Liver (tissue), 9 donors: ENCODE measurements around the gene COQ9. TPM values are rescaled to one million over a fixed set of nuclear protein-coding genes. Genes with fewer than 3 reads are reported as not detected.

Experiments
- DNase-seq: peaks from one replicate; pipeline ENCODE4 v3.0.0-alpha.2; 2017; ENCODE audit warnings: low spot score
- H3K27ac ChIP-seq, 2 donors: one replicate each; pipeline ENCODE4 v1.7.0; 2013; ENCODE audit warnings: inconsistent platforms in 2 of 2, low read length in 2 of 2, control low read depth in 1 of 2, low read depth in 1 of 2, mild to moderate bottlenecking in 1 of 2
- H3K27me3 ChIP-seq, 4 donors: one replicate each; pipeline versions ENCODE4 v1.6.1 to v1.7.0; 2013; ENCODE audit warnings: low read length in 3 of 4, inconsistent platforms in 1 of 4, mild to moderate bottlenecking in 1 of 4, moderate library complexity in 1 of 4; ENCODE audit not compliant: control insufficient read depth in 4 of 4, insufficient read depth in 4 of 4
- H3K36me3 ChIP-seq, 4 donors: one replicate each; pipeline versions ENCODE4 v1.6.1 to v1.7.0; 2013; ENCODE audit warnings: low read length in 3 of 4, mild to moderate bottlenecking in 3 of 4, low read depth in 1 of 4, moderate library complexity in 1 of 4; ENCODE audit not compliant: control insufficient read depth in 4 of 4, insufficient read depth in 3 of 4
- H3K4me1 ChIP-seq, 4 donors: one replicate each; pipeline versions ENCODE4 v1.6.1 to v1.7.0; 2013; ENCODE audit warnings: low read length in 3 of 4, mild to moderate bottlenecking in 3 of 4, moderate library complexity in 1 of 4; ENCODE audit not compliant: control insufficient read depth in 4 of 4, insufficient read depth in 4 of 4
- H3K4me3 ChIP-seq, 3 donors: one replicate each; pipeline versions ENCODE4 v1.6.1 to v1.7.0; 2013; ENCODE audit warnings: low read length in 3 of 3, control low read depth in 1 of 3, low read depth in 1 of 3, mild to moderate bottlenecking in 1 of 3
- H3K9ac ChIP-seq, 2 donors: one replicate each; pipeline ENCODE4 v1.7.0; 2013; ENCODE audit warnings: low read length in 2 of 2, mild to moderate bottlenecking in 2 of 2, moderate library complexity in 2 of 2, control low read depth in 1 of 2, low read depth in 1 of 2
- H3K9me3 ChIP-seq, 4 donors: one replicate each; pipeline versions ENCODE4 v1.6.1 to v1.7.0; 2013; ENCODE audit warnings: low read length in 3 of 4; ENCODE audit not compliant: control insufficient read depth in 4 of 4
- CTCF ChIP-seq: fragments of 150-350 bp; IDR thresholded peaks from 2 replicates; pipeline ENCODE4 v1.5.1; 2017; ENCODE audit warnings: improper control_type of control experiment, low read depth, low read length; ENCODE audit not compliant: missing input control
- EGR1 ChIP-seq, 2 donors: IDR thresholded peaks; 2 replicates each; pipeline ENCODE4 v1.6.1; 2016 to 2018; ENCODE audit warnings: antibody characterized with exemption in 2 of 2, low read depth in 2 of 2
- FOXA1 ChIP-seq: IDR thresholded peaks from 2 replicates; pipeline ENCODE4 v1.6.1; 2016; ENCODE audit warnings: antibody characterized with exemption
- FOXA2 ChIP-seq: IDR thresholded peaks from 2 replicates; pipeline ENCODE4 v1.6.1; 2016; ENCODE audit warnings: antibody characterized with exemption
- GABPA ChIP-seq, 2 donors: IDR thresholded peaks in 1 of 2; conservative IDR thresholded peaks in 1 of 2; 2 replicates each; pipeline ENCODE4 v1.6.1; 2016; ENCODE audit warnings: antibody characterized with exemption in 2 of 2, mild to moderate bottlenecking in 1 of 2, moderate library complexity in 1 of 2
- HNF4A ChIP-seq, 2 donors: conservative IDR thresholded peaks; 2 replicates each; pipeline ENCODE4 v1.6.1; 2016; ENCODE audit warnings: antibody characterized with exemption in 2 of 2, mild to moderate bottlenecking in 2 of 2
- HNF4G ChIP-seq: IDR thresholded peaks from 2 replicates; pipeline ENCODE4 v1.6.1; 2016; ENCODE audit warnings: antibody characterized with exemption
- JUND ChIP-seq, 2 donors: IDR thresholded peaks; 2 replicates each; pipeline ENCODE4 v1.6.1; 2016; ENCODE audit warnings: antibody characterized with exemption in 2 of 2
- NR2F2 ChIP-seq: IDR thresholded peaks from 2 replicates; pipeline ENCODE4 v1.6.1; 2016; ENCODE audit warnings: antibody characterized with exemption
- RAD21 ChIP-seq, 2 donors: IDR thresholded peaks; 2 replicates each; pipeline ENCODE4 v1.6.1; 2016; ENCODE audit warnings: antibody characterized with exemption in 2 of 2, mild to moderate bottlenecking in 2 of 2
- REST ChIP-seq: IDR thresholded peaks from 2 replicates; pipeline ENCODE4 v1.6.1; 2016; ENCODE audit warnings: antibody characterized with exemption, mild to moderate bottlenecking
- RXRA ChIP-seq, 2 donors: IDR thresholded peaks; 2 replicates each; pipeline ENCODE4 v1.6.1; 2017 to 2018; ENCODE audit warnings: antibody characterized with exemption in 2 of 2, mild to moderate bottlenecking in 1 of 2
- SP1 ChIP-seq: IDR thresholded peaks from 2 replicates; pipeline ENCODE4 v1.6.1; 2018; ENCODE audit warnings: antibody characterized with exemption, mild to moderate bottlenecking
- TAF1 ChIP-seq: conservative IDR thresholded peaks from 2 replicates; pipeline ENCODE4 v1.6.1; 2016; ENCODE audit warnings: antibody characterized with exemption, mild to moderate bottlenecking
- YY1 ChIP-seq: IDR thresholded peaks from 2 replicates; pipeline ENCODE4 v1.6.1; 2016; ENCODE audit warnings: antibody characterized with exemption, mild to moderate bottlenecking
- ZBTB33 ChIP-seq: IDR thresholded peaks from 2 replicates; pipeline ENCODE4 v1.6.1; 2016; ENCODE audit warnings: antibody characterized with exemption
- WGBS: extraction: QIAGEN DNeasy Blood & Tissue Kit; methylation state at CpG from one replicate; pipeline ENCODE4 v1.1.7; 2013; 5-methylcytosine and 5-hydroxymethylcytosine counted together
- polyA plus RNA-seq, 2 donors: library from polyadenylated mRNA; stranded (reverse) in 1 of 2; unstranded in 1 of 2; fragments of 200-250 nt in 1 of 2; fragments of >200 nt in 1 of 2; fragmentation: Nextera tagmentation in 1 of 2; extraction: Ambion mirVana in 1 of 2; gene quantifications; one replicate each; pipeline versions ENCODE4 v1.2.1 to v1.2.3, GENCODE V29; 2013 to 2015
- total RNA-seq, 2 donors: library from RNA; depleted of rRNA; stranded (reverse); fragments of >200 nt; gene quantifications; one replicate each; pipeline ENCODE4 v1.2.3, GENCODE V29; 2014
- TF ChIP-seq, protein P1 (sequence below): IDR thresholded peaks from 2 replicates; pipeline ENCODE4 v1.6.1; 2016; ENCODE audit warnings: antibody characterized with exemption
- TF ChIP-seq, protein P2 (sequence below): IDR thresholded peaks from 2 replicates; pipeline ENCODE4 v1.6.1; 2016; ENCODE audit warnings: antibody characterized with exemption
- donor health status: healthy.
- donor health status: healthy.
- donor health status: healthy.
- donor health status: healthy.
- donor health status: healthy.

Gene COQ9
- total and polyA plus RNA-seq, 4 donors = 21.0 to 81.5 (median 58.0) TPM

DNA sequence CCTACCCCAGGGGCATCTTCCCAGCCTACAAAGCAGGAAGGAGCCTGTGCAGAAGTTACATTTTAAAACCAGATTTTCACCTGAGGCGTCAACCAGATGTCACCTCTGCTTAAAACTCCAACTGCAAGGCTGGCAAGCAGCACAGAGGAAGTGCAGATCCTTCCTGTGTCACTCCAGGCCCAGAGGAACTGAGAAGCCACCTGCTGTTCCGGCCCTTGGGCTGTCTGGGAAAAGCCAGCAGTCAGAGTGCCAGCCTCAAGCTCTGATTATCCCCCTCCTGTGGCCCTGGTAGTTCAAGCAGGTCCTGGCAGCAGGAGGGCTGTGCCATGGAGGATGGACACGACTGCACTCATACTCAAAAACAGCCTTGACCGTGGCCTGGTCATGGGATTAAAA is 25.4 kb downstream of the COQ9 start:
- 68% methylated on average over 4 of the region's 4 CpGs for WGBS
- peak overlapping the region; percentile 69 to 87 for H3K27ac ChIP-seq
- no peaks in the 10 kb centered on the region for H3K27me3 ChIP-seq
- H3K36me3 ChIP-seq = peaks cover 13 to 43% (median 29%) of the 10 kb centered on the region in 4 donors
- no peaks in the 10 kb centered on the region for H3K9me3 ChIP-seq
- H3K4me1 ChIP-seq = peaks cover 10 to 56% (median 42%) of the 10 kb centered on the region in 4 donors
- H3K4me3 ChIP-seq = no peak overlapping the region
- H3K9ac ChIP-seq = no peak overlapping the region
- no peak for DNase-seq
- TF ChIP-seq HNF4G (no peak), GABPA (IDR thresholded peaks at IDR 0.05 in 1 of 2, conservative IDR thresholded peaks at IDR 0.05 in 1 of 2) (no peak), ZBTB33 (no peak), EGR1 (IDR thresholded peaks at IDR 0.05; ENCODE audit: low read depth in 2 of 2) (no peak), REST (no peak), TAF1 (no peak), SP1 (no peak), FOXA1 (no peak), FOXA2 (no peak), JUND (IDR thresholded peaks at IDR 0.05) (no peak), RAD21 (IDR thresholded peaks at IDR 0.05) (no peak), RXRA (IDR thresholded peaks at IDR 0.05) (no peak), NR2F2 (no peak), CTCF (no peak), YY1 (no peak), HNF4A (conservative IDR thresholded peaks at IDR 0.05) (no peak)
- TF ChIP-seq, protein P1, sequence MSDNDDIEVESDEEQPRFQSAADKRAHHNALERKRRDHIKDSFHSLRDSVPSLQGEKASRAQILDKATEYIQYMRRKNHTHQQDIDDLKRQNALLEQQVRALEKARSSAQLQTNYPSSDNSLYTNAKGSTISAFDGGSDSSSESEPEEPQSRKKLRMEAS = no peak
- TF ChIP-seq, protein P2, sequence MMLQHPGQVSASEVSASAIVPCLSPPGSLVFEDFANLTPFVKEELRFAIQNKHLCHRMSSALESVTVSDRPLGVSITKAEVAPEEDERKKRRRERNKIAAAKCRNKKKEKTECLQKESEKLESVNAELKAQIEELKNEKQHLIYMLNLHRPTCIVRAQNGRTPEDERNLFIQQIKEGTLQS = no peak
